GM12892 (cell line): Measurements from ENCODE around the gene SMOC1. TPM values are rescaled to one million over a fixed set of nuclear protein-coding genes. Genes with fewer than 3 reads are reported as not detected.

Experiments
- DNase-seq: peaks from one replicate; pipeline ENCODE4 v3.0.0; 2011; ENCODE audit not compliant: insufficient read length
- FAIRE-seq: peaks from 2 replicates; lab custom pipeline; 2011; peaks lifted over from hg19 to GRCh38; lab: Jason Lieb, UNC
- POLR2A ChIP-seq: IDR thresholded peaks from 2 replicates; pipeline ENCODE4 v1.6.1; 2011; ENCODE audit warnings: low read depth, low read length, control low read depth
- POLR2AphosphoS5 ChIP-seq: IDR thresholded peaks from 2 replicates; pipeline ENCODE4 v1.6.1; 2011; ENCODE audit warnings: low read depth, low read length, control low read depth
- TAF1 ChIP-seq: IDR thresholded peaks from 2 replicates; pipeline ENCODE4 v1.6.1; 2011; ENCODE audit warnings: low read depth, mild to moderate bottlenecking, control low read depth, low read length, borderline replicate concordance
- polyA plus RNA-seq: library from polyadenylated mRNA; unstranded; fragments of >200 nt; gene quantifications from one replicate; pipeline ENCODE4 v1.2.1, GENCODE V29; 2012; ENCODE audit warnings: missing spikeins, inconsistent platforms; ENCODE audit not compliant: missing spikeins

SMOC1 gene
- not detected for polyA plus RNA-seq

GRCh38 chr14:69879175-69880043, at the start of gene SMOC1:
Gene SMOC1, plus strand, starts transcription at chr14:69879416. Its CDS starts 263 bp downstream, at chr14:69879679.
- no peak for FAIRE-seq
- TF ChIP-seq POLR2A (no peak), POLR2AphosphoS5 (no peak), TAF1 (no peak)
- peak; percentile 54 for DNase-seq

GRCh38 chr14:69838881-69839416, 40.3 kb upstream of the SMOC1 start:
- DNase-seq (no peak), FAIRE-seq (no peak)
- TF ChIP-seq POLR2AphosphoS5 (no peak), TAF1 (no peak)

GRCh38 chr14:69839661-69840060, 39.6 kb upstream of the SMOC1 start:
- FAIRE-seq: peak; percentile 57
- no peak for DNase-seq
- no peak for TF ChIP-seq POLR2AphosphoS5
- no peak for TF ChIP-seq TAF1
- TF ChIP-seq POLR2A: no peak

GRCh38 chr14:69841656-69842055, 37.6 kb upstream of the SMOC1 start:
- FAIRE-seq (no peak), DNase-seq (no peak)
- TF ChIP-seq POLR2A (no peak), TAF1 (no peak), POLR2AphosphoS5 (no peak)

GRCh38 chr14:69842686-69843420, 36.4 kb upstream of the SMOC1 start:
- DNase-seq (no peak), FAIRE-seq (no peak)
- no peak for TF ChIP-seq TAF1
- no peak for TF ChIP-seq POLR2AphosphoS5
- TF ChIP-seq POLR2A: no peak

GRCh38 chr14:69844171-69844570, 35.0 kb upstream of the SMOC1 start:
- DNase-seq: no peak
- no peak for FAIRE-seq
- TF ChIP-seq TAF1 (no peak), POLR2AphosphoS5 (no peak), POLR2A (no peak)

GRCh38 chr14:69845050-69845581, 34.1 kb upstream of the SMOC1 start:
- DNase-seq (no peak), FAIRE-seq (no peak)
- no peak for TF ChIP-seq TAF1
- TF ChIP-seq POLR2A: no peak
- no peak for TF ChIP-seq POLR2AphosphoS5

- DNase-seq: no peak
- TF ChIP-seq TAF1: no peak
- TF ChIP-seq POLR2A: no peak
- TF ChIP-seq POLR2AphosphoS5: no peak
- no peak for FAIRE-seq
Observed at GRCh38 chr14:69845787-69846186, 33.4 kb upstream of the SMOC1 start.

- TF ChIP-seq POLR2A (no peak), TAF1 (no peak), POLR2AphosphoS5 (no peak)
- DNase-seq: no peak
- no peak for FAIRE-seq
Observed at GRCh38 chr14:69848156-69848555, 31.1 kb upstream of the SMOC1 start.

GRCh38 chr14:69848903-69849391, 30.3 kb upstream of the SMOC1 start:
- FAIRE-seq: no peak
- DNase-seq: no peak
- no peak for TF ChIP-seq POLR2A
- no peak for TF ChIP-seq TAF1
- no peak for TF ChIP-seq POLR2AphosphoS5
